Measurements from ENCODE around the gene ARHGEF12. TPM values are rescaled to one million over a fixed set of nuclear protein-coding genes. Genes with fewer than 3 reads are reported as not detected.

The ARHGEF12 gene
- total RNA-seq, 1 donor from 2014 or later, result 71.9 TPM

DNA sequence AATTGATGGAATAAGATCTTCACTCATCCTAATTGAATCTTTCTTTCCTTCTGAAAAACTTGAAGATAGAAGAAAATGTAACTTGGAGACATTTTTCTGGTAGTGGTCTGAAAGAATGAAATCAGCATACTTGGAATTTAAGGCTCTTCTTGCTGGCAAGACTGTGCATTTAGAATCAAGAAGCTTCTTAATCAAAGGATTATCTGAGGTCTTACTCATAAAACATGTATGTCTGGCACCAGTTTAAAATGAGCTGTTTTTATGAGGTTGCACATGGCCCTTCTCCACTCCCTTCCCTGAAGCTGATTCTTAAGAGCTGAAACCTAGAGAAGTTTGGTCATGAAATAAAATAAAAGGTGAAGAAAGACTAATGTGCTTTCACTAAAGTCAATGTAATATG, 77.3 kb downstream of the ARHGEF12 start:
- no peak for TF ChIP-seq CTCF (IDR thresholded peaks at IDR 0.05)
- Mint-ChIP-seq H3K4me1 (ENCODE audit: low read depth) (peaks cover 28% of the 10 kb centered on the region), H3K9me3 (ENCODE audit: low read depth) (no peaks in the 10 kb centered on the region), H3K27me3 (ENCODE audit: low read depth) (no peaks in the 10 kb centered on the region), H3K27ac (ENCODE audit: unreplicated experiment) (peak overlapping the region; percentile 24), H3K4me3 (ENCODE audit: unreplicated experiment) (no peak overlapping the region), H3K36me3 (ENCODE audit: low read depth) (peaks cover 10% of the 10 kb centered on the region)
- DNase-seq (ENCODE audit: low spot score), result no peak

DNA sequence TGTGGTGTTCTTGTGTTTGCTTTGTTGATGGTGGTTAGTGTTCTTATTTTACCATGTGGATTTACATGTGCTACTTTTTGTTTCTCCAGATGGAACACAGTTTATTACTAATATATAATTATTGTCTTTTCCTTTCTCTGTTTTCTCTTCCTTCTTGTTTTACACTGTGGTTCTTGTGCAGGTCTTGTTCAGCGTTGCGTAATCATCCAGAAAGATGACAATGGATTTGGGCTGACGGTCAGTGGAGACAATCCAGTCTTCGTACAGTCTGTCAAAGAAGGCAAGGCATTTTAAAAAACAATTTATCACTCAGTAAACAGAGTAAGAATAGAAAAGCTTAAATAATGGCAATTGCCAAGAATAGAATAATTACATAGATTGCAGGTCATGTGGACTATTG, 84.4 kb downstream of the ARHGEF12 start:
- Mint-ChIP-seq H3K4me3 (ENCODE audit: unreplicated experiment) (no peak overlapping the region), H3K4me1 (ENCODE audit: low read depth) (peaks cover 5% of the 10 kb centered on the region)
- no peak for TF ChIP-seq CTCF (IDR thresholded peaks at IDR 0.05)

DNA sequence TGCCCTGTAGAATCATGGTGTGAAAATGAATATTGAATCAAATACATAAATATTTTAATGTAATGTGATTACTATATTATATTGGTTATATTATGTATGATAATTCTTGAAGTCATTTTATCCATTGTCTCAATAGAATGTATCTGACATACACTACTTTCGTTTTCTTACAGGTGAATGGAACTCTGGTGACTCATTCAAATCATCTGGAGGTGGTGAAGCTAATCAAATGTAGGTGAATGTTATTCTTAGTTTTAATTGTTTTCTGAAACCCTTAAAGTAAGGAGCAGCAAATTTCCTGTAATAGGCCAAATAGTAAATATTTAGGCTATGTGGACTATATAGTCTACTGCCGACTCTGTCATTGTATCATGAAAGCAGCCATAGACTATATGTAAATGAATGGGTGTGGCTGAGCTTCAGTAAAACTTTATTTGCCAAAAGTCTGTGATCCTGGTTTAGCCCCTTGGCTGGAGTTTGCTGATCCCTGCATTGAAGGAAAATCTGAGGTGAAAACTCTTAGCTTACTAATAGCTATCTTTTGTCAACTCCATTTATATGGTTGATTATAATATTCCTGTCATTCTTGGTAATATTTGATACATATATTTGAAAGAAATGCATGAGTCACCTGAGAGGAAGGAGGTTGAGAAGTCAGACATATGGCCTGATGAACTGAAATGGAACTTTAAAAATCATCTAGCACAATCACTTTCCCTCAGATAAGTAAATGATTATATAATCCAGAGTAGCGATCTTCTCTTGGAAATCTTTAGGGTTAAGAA, 88.2 kb downstream of the ARHGEF12 start:
- H3K27ac Mint-ChIP-seq (ENCODE audit: unreplicated experiment), result peak overlapping the region; percentile 12
- H3K4me1 Mint-ChIP-seq (ENCODE audit: low read depth), result peaks cover 5% of the 10 kb centered on the region

More for the DNA sequence above, 84.4 kb downstream of the ARHGEF12 start:
- Mint-ChIP-seq H3K36me3 (ENCODE audit: low read depth) (peaks cover 17% of the 10 kb centered on the region), H3K27me3 (ENCODE audit: low read depth) (no peaks in the 10 kb centered on the region), H3K9me3 (ENCODE audit: low read depth) (no peaks in the 10 kb centered on the region), H3K27ac (ENCODE audit: unreplicated experiment) (no peak overlapping the region)
- no peak for DNase-seq (ENCODE audit: low spot score)

DNA sequence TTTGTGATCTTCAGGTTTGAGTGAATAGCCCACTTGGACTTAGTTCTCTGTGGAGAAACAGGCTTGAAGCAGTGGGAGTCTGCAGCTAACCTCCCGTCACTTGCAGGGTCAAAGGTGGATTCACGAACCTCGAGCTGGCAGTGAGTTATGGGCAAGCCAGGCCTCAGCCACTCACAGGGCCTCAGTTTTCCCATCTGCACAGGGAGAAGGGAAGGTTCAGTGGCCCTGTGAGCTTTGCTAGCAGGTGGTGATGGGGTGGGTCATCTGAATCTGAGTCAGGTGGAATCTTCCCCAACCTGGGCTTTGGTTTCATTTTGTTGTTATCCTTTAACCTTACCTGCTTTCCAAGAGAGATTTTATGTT, 88.7 kb downstream of the ARHGEF12 start:
- peaks cover 19% of the 10 kb centered on the region for H3K36me3 Mint-ChIP-seq (ENCODE audit: low read depth)
- no peaks in the 10 kb centered on the region for H3K9me3 Mint-ChIP-seq (ENCODE audit: low read depth)
- no peak for DNase-seq (ENCODE audit: low spot score)
- no peak overlapping the region for H3K4me3 Mint-ChIP-seq (ENCODE audit: unreplicated experiment)
- H3K27me3 Mint-ChIP-seq (ENCODE audit: low read depth), result no peaks in the 10 kb centered on the region
- peak overlapping the region; percentile 12 for H3K27ac Mint-ChIP-seq (ENCODE audit: unreplicated experiment)
- TF ChIP-seq CTCF (IDR thresholded peaks at IDR 0.05), result no peak
- peaks cover 5% of the 10 kb centered on the region for H3K4me1 Mint-ChIP-seq (ENCODE audit: low read depth)

More for the DNA sequence above, 88.2 kb downstream of the ARHGEF12 start:
- Mint-ChIP-seq H3K4me3 (ENCODE audit: unreplicated experiment) (no peak overlapping the region), H3K27me3 (ENCODE audit: low read depth) (no peaks in the 10 kb centered on the region), H3K36me3 (ENCODE audit: low read depth) (peaks cover 19% of the 10 kb centered on the region), H3K9me3 (ENCODE audit: low read depth) (no peaks in the 10 kb centered on the region)
- TF ChIP-seq CTCF (IDR thresholded peaks at IDR 0.05), result no peak
- no peak for DNase-seq (ENCODE audit: low spot score)

DNA sequence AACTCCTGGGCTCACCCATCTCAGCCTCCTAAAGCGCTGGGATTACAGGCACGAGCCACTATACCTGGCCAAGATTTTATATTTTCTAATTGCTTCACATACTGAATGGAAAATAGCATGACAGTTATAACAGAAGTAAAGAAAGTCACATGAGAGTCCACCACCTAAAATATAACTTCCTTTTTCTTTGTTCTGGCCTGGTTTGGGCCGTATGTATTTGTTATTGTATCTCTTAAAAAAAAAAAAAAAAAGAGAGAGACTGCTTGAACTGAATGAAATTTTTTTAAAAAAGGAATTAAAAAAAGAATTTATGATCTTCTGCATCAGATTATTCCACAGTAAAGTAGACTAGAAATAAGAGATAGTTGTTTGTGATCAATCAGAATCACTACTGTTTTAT, 89.3 kb downstream of the ARHGEF12 start:
- H3K27ac Mint-ChIP-seq (ENCODE audit: unreplicated experiment), result peak overlapping the region; percentile 45
- no peaks in the 10 kb centered on the region for H3K27me3 Mint-ChIP-seq (ENCODE audit: low read depth)
- no peaks in the 10 kb centered on the region for H3K9me3 Mint-ChIP-seq (ENCODE audit: low read depth)
- no peak overlapping the region for H3K4me3 Mint-ChIP-seq (ENCODE audit: unreplicated experiment)
- peaks cover 5% of the 10 kb centered on the region for H3K4me1 Mint-ChIP-seq (ENCODE audit: low read depth)
- no peak for DNase-seq (ENCODE audit: low spot score)
- no peak for TF ChIP-seq CTCF (IDR thresholded peaks at IDR 0.05)
- H3K36me3 Mint-ChIP-seq (ENCODE audit: low read depth), result peaks cover 17% of the 10 kb centered on the region

All from chondrocyte (in vitro differentiated cells).